ENCODE results near the gene C14orf93.

C14orf93 gene

GRCh38 chr14:23043145-23043544, 33.2 kb upstream of the C14orf93 start:
- POLR2A ChIA-PET, result interaction anchor here (1.4 kb wide), 1 partner anchor 36 kb away, joined by 6 read pairs; no protein-coding TSS in a partner anchor
- TF ChIP-seq CTBP1 (IDR thresholded peaks at IDR 0.05; ENCODE audit: borderline replicate concordance) (no peak), ELF4 (IDR thresholded peaks at IDR 0.05) (no peak), SUZ12 (IDR thresholded peaks at IDR 0.05) (no peak), FOXK2 (IDR thresholded peaks at IDR 0.05) (no peak), FOXM1 (IDR thresholded peaks at IDR 0.05; ENCODE audit: borderline replicate concordance) (no peak), TARDBP (IDR thresholded peaks at IDR 0.05) (no peak), SP1 (IDR thresholded peaks at IDR 0.05) (no peak), LEF1 (IDR thresholded peaks at IDR 0.05; ENCODE audit: borderline replicate concordance) (no peak), FOXA1 (IDR thresholded peaks at IDR 0.05) (no peak), ARNT (IDR thresholded peaks at IDR 0.05) (no peak), PKNOX1 (IDR thresholded peaks at IDR 0.05) (no peak), NFRKB (IDR thresholded peaks at IDR 0.05) (no peak), HDGF (IDR thresholded peaks at IDR 0.05; ENCODE audit: borderline replicate concordance) (no peak), BHLHE40 (IDR thresholded peaks at IDR 0.05; ENCODE audit: borderline replicate concordance) (no peak), L3MBTL2 (conservative IDR thresholded peaks at IDR 0.05) (no peak), ZNF384 (IDR thresholded peaks at IDR 0.05) (no peak)
- DNase-seq (ENCODE audit: extremely low spot score), result no peak
- CTCF ChIA-PET, result interaction anchor here (3.4 kb wide), 1 partner anchor 48 kb away, joined by 13 read pairs; no protein-coding TSS in a partner anchor

GRCh38 chr14:23042162-23042965, 32.4 kb upstream of the C14orf93 start, which contains the start of gene PSMB11:
Gene PSMB11 (plus strand): TSS chr14:23042212. CDS start chr14:23042226, 14 bp downstream.
- ChIA-PET CTCF (interaction anchor here (0.7 to 3.4 kb wide), 2 partner anchors 48 to 56 kb away, joined by 4 to 13 read pairs; no protein-coding TSS in a partner anchor), POLR2A (interaction anchor here (0.7 to 1.4 kb wide), 3 partner anchors 16 to 52 kb away, joined by 3 to 6 read pairs (median 3); no protein-coding TSS in a partner anchor)
- no peak for DNase-seq (ENCODE audit: extremely low spot score)
- TF ChIP-seq LEF1 (IDR thresholded peaks at IDR 0.05; ENCODE audit: borderline replicate concordance), result no peak
- no peak for TF ChIP-seq NFRKB (IDR thresholded peaks at IDR 0.05)
- no peak for TF ChIP-seq SUZ12 (IDR thresholded peaks at IDR 0.05)
- TF ChIP-seq ZNF384 (IDR thresholded peaks at IDR 0.05), result no peak
- no peak for TF ChIP-seq SP1 (IDR thresholded peaks at IDR 0.05)
- TF ChIP-seq FOXM1 (IDR thresholded peaks at IDR 0.05; ENCODE audit: borderline replicate concordance), result no peak
- no peak for TF ChIP-seq CTBP1 (IDR thresholded peaks at IDR 0.05; ENCODE audit: borderline replicate concordance)
- TF ChIP-seq ELF4 (IDR thresholded peaks at IDR 0.05), result no peak
- TF ChIP-seq FOXK2 (IDR thresholded peaks at IDR 0.05), result no peak
- no peak for TF ChIP-seq L3MBTL2 (conservative IDR thresholded peaks at IDR 0.05)
- TF ChIP-seq TARDBP (IDR thresholded peaks at IDR 0.05), result no peak
- no peak for TF ChIP-seq FOXA1 (IDR thresholded peaks at IDR 0.05)
- TF ChIP-seq PKNOX1 (IDR thresholded peaks at IDR 0.05), result no peak

DNA sequence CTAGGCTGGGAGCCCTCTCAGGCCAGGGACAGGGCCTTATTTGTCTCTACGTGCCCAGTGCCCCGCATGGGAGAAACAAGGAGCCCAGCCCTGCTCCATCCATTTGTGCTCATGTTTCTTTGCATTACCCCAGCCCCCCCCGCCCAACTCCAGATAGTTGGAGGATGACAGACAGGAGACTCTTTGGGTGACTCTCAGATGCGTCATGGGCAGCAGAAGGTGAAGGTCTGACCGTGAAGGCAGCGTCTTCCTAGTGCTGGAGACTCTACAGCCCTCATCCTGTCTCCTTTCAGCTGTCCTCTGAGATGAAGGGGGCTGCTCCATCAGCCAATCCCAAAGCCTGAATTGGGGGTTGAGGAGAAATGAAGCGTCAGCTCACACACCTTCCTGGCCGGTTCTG, 31.8 kb upstream of the C14orf93 start:
- POLR2A ChIA-PET, result interaction anchor here (0.7 to 1.1 kb wide), 2 partner anchors 16 to 53 kb away, joined by 3 read pairs; no protein-coding TSS in a partner anchor
- TF ChIP-seq FOXM1 (IDR thresholded peaks at IDR 0.05; ENCODE audit: borderline replicate concordance) (no peak), CTBP1 (IDR thresholded peaks at IDR 0.05; ENCODE audit: borderline replicate concordance) (no peak), ZNF384 (IDR thresholded peaks at IDR 0.05) (no peak), FOXK2 (IDR thresholded peaks at IDR 0.05) (no peak), NFRKB (IDR thresholded peaks at IDR 0.05) (no peak), BHLHE40 (IDR thresholded peaks at IDR 0.05; ENCODE audit: borderline replicate concordance) (no peak), TARDBP (IDR thresholded peaks at IDR 0.05) (no peak), LEF1 (IDR thresholded peaks at IDR 0.05; ENCODE audit: borderline replicate concordance) (no peak), SUZ12 (IDR thresholded peaks at IDR 0.05) (no peak), FOXA1 (IDR thresholded peaks at IDR 0.05) (no peak), L3MBTL2 (conservative IDR thresholded peaks at IDR 0.05) (no peak)
- DNase-seq (ENCODE audit: extremely low spot score), result no peak
- CTCF ChIA-PET, result interaction anchor here (0.7 to 3.4 kb wide), 2 partner anchors 47 to 55 kb away, joined by 4 to 13 read pairs; no protein-coding TSS in a partner anchor

- DNase-seq (ENCODE audit: extremely low spot score), result no peak
- ChIA-PET POLR2A (interaction anchor here (1.9 kb wide), 1 partner anchor 33 kb away, joined by 7 read pairs; no protein-coding TSS in a partner anchor), CTCF (interaction anchor here (1.1 to 3.4 kb wide), 2 partner anchors 18 to 45 kb away, joined by 3 to 13 read pairs; no protein-coding TSS in a partner anchor)
- TF ChIP-seq TARDBP (IDR thresholded peaks at IDR 0.05), result no peak
- no peak for TF ChIP-seq BHLHE40 (IDR thresholded peaks at IDR 0.05; ENCODE audit: borderline replicate concordance)
- no peak for TF ChIP-seq LEF1 (IDR thresholded peaks at IDR 0.05; ENCODE audit: borderline replicate concordance)
- no peak for TF ChIP-seq SUZ12 (IDR thresholded peaks at IDR 0.05)
- TF ChIP-seq SP1 (IDR thresholded peaks at IDR 0.05), result no peak
- TF ChIP-seq FOXK2 (IDR thresholded peaks at IDR 0.05), result no peak
- TF ChIP-seq ZNF384 (IDR thresholded peaks at IDR 0.05), result no peak
- no peak for TF ChIP-seq ARNT (IDR thresholded peaks at IDR 0.05)
- TF ChIP-seq ELF4 (IDR thresholded peaks at IDR 0.05), result no peak
- TF ChIP-seq L3MBTL2 (conservative IDR thresholded peaks at IDR 0.05), result no peak
- no peak for TF ChIP-seq CTBP1 (IDR thresholded peaks at IDR 0.05; ENCODE audit: borderline replicate concordance)
- TF ChIP-seq FOXA1 (IDR thresholded peaks at IDR 0.05), result no peak
- no peak for TF ChIP-seq PKNOX1 (IDR thresholded peaks at IDR 0.05)
- TF ChIP-seq HDGF (IDR thresholded peaks at IDR 0.05; ENCODE audit: borderline replicate concordance), result no peak
- no peak for TF ChIP-seq FOXM1 (IDR thresholded peaks at IDR 0.05; ENCODE audit: borderline replicate concordance)
Observed at GRCh38 chr14:23040100-23040499, 30.2 kb upstream of the C14orf93 start.
